GM10248 (cell line): ENCODE measurements around the gene UBN1.

Experiments used
- CTCF ChIA-PET: fragments of 300-600 bp; sonication (Branson Sonifier 250); formaldehyde crosslinking; extraction: SDS; loops from one replicate; lab custom pipeline; 2021; ENCODE audit warnings: antibody characterized with exemption; lab: Yijun Ruan, JAX
- POLR2A ChIA-PET: fragments of 350-650 bp; sonication (Branson Sonifier 250); formaldehyde crosslinking; extraction: SDS; loops from one replicate; lab custom pipeline; 2020; ENCODE audit warnings: antibody characterized with exemption; lab: Yijun Ruan, JAX
- DNase-seq: peaks from one replicate; pipeline ENCODE4 v3.0.0; 2012; ENCODE audit errors: extremely low spot score
- CTCF ChIP-seq: IDR thresholded peaks from 2 replicates; pipeline ENCODE4 v1.5.1; 2012; ENCODE audit warnings: mild to moderate bottlenecking, low read depth; ENCODE audit errors: extremely low read depth, missing control alignments, control extremely low read depth

Gene UBN1

GRCh38 chr16:4846901-4847773, at the start of gene UBN1, which contains the start of gene GLYR1:
TSS of gene UBN1 (plus strand) at chr16:4847481. CDS start at chr16:4852918, 5,437 bp downstream.
TSS of gene GLYR1 (minus strand) at chr16:4847288. CDS start at chr16:4847265, 23 bp downstream.
- no peak for TF ChIP-seq CTCF
- CTCF ChIA-PET = interaction anchor here (1.8 kb wide), 1 partner anchor 11 kb away, joined by 5 read pairs; no protein-coding TSS in a partner anchor
- DNase-seq = peak; percentile 99
- POLR2A ChIA-PET = interaction anchor here (1.0 to 1.3 kb wide), 2 partner anchors 8 to 12 kb away, joined by 3 to 4 read pairs; no protein-coding TSS in a partner anchor

- no peak for TF ChIP-seq CTCF
- ChIA-PET POLR2A (no interaction called here), CTCF (interaction anchor here (1.4 to 1.5 kb wide), 2 partner anchors 10 to 174 kb away, joined by 3 to 4 read pairs; partner anchors contain the start of genes MGRN1 and SEPTIN12)
- no peak for DNase-seq
Measured at GRCh38 chr16:4797805-4798252, 49.5 kb upstream of the UBN1 start.

GRCh38 chr16:4798456-4798855, 48.8 kb upstream of the UBN1 start:
- TF ChIP-seq CTCF = no peak

GRCh38 chr16:4799171-4799855, 48.0 kb upstream of the UBN1 start:
- POLR2A ChIA-PET = no interaction called here
- DNase-seq = no peak
- no peak for TF ChIP-seq CTCF
- CTCF ChIA-PET = interaction anchor here (1.0 to 1.1 kb wide), 2 partner anchors 22 to 106 kb away, joined by 3 read pairs; partner anchors contain the start of gene NUDT16L1

More at GRCh38 chr16:4798456-4798855, 48.8 kb upstream of the UBN1 start:
- CTCF ChIA-PET = interaction anchor here (1.5 kb wide), 1 partner anchor 175 kb away, joined by 4 read pairs; the partner anchor contains the start of gene MGRN1
- no peak for DNase-seq
- POLR2A ChIA-PET = no interaction called here

- ChIA-PET CTCF (interaction anchor here (1.0 kb wide), 1 partner anchor 21 kb away, joined by 3 read pairs; no protein-coding TSS in a partner anchor), POLR2A (no interaction called here)
- no peak for TF ChIP-seq CTCF
- DNase-seq = peak; percentile 65
Measured at GRCh38 chr16:4800290-4801041, 46.8 kb upstream of the UBN1 start.
